AG04449 (cell line): ENCODE data around the gene CPT1A.
"Not testable (repeated sequence)": the region's sequence is repeated elsewhere in the genome, so short reads cannot be mapped to it uniquely, and the experiment has no call there.

Experiments
- CTCF ChIA-PET: fragments of 350-600 bp; formaldehyde crosslinking; extraction: SDS; loops from one replicate; lab custom pipeline; 2021; ENCODE audit warnings: antibody characterized with exemption; lab: Yijun Ruan, JAX
- POLR2A ChIA-PET: fragments of 400-600, 350-600 bp; formaldehyde crosslinking; extraction: SDS; loops from one replicate; lab custom pipeline; 2020; ENCODE audit warnings: antibody characterized with exemption, inconsistent platforms; lab: Yijun Ruan, JAX
- DNase-seq: peaks from one replicate; pipeline ENCODE4 v3.0.0-alpha.2; 2010; ENCODE audit warnings: low read depth, low spot score
- H3K4me3 ChIP-seq: 2 replicates; pipeline ENCODE4 v1.5.1; 2011; ENCODE audit warnings: low read depth, mild to moderate bottlenecking, control low read depth, low read length
- TF ChIP-seq, protein P1 (sequence below): IDR thresholded peaks from one replicate; pipeline ENCODE4 v1.5.1; 2011; ENCODE audit warnings: mild to moderate bottlenecking, moderate library complexity, low read length, control low read depth, inconsistent platforms; ENCODE audit not compliant: insufficient read depth; ENCODE audit errors: missing control alignments

Gene CPT1A

DNA sequence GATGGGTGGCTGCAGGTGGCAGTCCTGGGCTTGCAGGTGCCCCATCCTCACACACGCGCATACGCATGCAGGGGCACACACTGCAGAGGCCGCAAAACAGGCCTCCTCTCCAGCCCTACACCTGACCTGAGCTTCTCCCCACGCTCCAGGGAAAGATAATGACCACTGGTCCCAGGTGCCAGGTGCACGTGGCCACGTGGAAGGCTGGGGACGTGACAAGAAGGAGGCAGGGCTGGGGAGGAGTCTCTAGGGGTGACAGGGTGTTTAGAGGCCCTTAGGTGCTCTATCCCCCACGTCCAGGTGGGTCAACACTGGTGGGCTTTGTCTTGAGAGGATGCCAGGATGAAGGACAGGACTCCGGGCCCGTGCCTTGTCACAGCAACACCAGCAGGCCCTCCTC is 23.5 kb upstream of the CPT1A start:
- CTCF ChIA-PET: no interaction called here
- H3K4me3 ChIP-seq: no peak overlapping the region
- POLR2A ChIA-PET: no interaction called here
- TF ChIP-seq, protein P1, sequence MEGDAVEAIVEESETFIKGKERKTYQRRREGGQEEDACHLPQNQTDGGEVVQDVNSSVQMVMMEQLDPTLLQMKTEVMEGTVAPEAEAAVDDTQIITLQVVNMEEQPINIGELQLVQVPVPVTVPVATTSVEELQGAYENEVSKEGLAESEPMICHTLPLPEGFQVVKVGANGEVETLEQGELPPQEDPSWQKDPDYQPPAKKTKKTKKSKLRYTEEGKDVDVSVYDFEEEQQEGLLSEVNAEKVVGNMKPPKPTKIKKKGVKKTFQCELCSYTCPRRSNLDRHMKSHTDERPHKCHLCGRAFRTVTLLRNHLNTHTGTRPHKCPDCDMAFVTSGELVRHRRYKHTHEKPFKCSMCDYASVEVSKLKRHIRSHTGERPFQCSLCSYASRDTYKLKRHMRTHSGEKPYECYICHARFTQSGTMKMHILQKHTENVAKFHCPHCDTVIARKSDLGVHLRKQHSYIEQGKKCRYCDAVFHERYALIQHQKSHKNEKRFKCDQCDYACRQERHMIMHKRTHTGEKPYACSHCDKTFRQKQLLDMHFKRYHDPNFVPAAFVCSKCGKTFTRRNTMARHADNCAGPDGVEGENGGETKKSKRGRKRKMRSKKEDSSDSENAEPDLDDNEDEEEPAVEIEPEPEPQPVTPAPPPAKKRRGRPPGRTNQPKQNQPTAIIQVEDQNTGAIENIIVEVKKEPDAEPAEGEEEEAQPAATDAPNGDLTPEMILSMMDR: no peak
- DNase-seq: no peak

DNA sequence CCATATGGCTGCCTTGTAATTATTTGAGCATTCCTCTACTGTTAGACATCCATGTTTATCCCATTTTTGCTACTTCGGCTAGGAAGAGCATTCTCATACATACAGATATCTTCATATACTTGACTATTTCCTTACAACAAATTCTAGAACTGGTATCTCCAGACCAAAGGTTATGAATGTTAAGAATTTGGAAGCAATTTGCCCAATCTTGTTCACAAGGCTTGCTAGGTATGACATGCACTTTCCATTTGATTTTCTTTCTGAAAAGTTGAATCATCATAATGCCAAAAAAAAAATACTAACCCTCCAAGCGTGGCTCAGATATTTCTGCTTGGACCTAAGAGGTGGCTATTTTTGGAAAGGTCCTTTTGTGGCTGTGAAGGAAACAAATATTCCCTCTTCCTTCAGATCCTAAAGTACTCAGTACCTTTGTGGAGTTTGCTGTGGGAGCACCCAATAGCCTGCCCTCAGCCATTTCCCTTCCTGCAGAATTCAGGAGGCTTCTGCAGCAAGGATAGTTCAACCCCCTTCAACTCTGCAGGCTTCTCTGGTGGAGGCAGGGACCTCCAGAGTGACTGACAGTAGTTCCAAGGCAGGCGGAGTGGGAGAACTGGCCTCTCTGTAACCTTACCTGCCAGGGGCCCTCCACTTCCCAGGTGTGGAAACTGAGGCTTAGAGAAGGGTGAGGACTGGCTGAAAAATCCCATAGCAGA is 22.0 kb upstream of the CPT1A start:
- ChIA-PET POLR2A (no interaction called here), CTCF (interaction anchor here (0.7 kb wide), 1 partner anchor 26 kb away, joined by 4 read pairs; no protein-coding TSS in a partner anchor)
- DNase-seq: no peak
- TF ChIP-seq, protein P1: no peak
- no peak overlapping the region for H3K4me3 ChIP-seq

DNA sequence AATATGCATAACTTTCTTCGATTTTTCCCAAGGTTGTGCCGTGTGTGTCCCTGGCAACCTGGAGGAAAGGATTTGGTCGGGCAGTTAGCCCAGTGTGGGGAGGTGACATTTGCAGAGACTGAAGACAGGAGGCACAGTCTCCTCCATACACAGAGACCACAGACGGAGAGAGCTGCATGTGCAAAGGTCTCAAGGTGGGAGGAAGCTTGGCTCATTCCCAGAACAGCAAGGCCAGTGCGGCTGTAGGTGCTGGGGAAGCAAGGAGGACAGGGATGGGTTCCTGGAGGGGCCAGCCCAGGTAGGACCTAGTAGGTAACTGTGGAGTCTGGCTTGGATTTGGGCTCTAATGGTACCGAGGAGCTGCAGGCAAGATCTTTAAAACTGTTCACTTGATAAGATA is 20.7 kb upstream of the CPT1A start:
- TF ChIP-seq, protein P1: no peak
- no peak overlapping the region for H3K4me3 ChIP-seq
- POLR2A ChIA-PET: no interaction called here
- CTCF ChIA-PET: no interaction called here
- DNase-seq: no peak

DNA sequence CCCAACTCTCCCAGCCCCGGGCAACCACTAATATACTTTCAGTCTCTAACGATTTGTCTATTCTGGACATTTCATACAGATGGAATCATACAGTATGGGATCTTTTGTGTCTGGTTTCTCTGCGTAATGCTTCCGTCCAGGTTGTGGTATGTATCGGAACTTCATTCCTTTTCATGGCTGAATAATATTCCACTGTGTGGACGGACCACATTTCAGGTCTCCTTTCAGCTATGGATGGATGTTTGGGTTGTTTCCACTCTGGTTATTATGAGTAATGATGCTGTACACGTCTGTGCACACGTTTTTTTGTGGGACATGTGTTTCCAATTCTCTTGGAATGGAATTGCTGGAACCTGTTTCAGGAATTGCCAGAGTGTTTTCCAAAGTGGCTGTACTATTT is 17.4 kb upstream of the CPT1A start:
- ChIA-PET POLR2A (no interaction called here), CTCF (no interaction called here)
- no peak for DNase-seq
- no peak overlapping the region for H3K4me3 ChIP-seq
- TF ChIP-seq, protein P1: no peak

DNA sequence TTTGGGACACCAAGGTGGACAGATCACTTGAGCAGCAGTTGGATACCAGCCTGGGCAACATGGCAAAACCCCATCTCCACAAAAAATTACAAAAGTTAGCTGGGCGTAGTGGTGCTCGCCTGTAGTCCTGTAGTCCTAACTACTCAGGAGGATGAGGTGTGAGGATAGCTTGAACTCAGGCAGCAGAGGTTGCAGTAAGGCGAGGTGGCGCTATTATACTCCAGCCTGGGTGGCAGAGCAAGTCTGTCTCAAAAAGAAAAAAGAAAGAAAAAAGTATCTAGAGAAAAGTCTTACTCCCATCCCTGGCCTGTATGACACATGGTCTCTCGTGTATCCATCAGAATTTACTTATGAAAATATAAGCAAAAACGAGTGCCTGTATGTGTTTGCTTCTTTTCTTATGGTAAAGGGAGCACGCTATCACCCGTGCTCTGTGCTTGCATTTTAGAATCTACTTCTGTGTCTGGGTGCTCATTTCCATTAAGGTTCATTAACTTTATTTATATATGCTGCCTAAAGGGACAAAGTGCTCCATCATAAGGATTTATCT is 15.4 kb upstream of the CPT1A start:
- CTCF ChIA-PET: interaction anchor here (0.9 kb wide), 1 partner anchor 33 kb away, joined by 3 read pairs; no protein-coding TSS in a partner anchor
- POLR2A ChIA-PET: interaction anchor here (0.5 kb wide), 1 partner anchor 452 kb away, joined by 3 read pairs; no protein-coding TSS in a partner anchor
- TF ChIP-seq, protein P1: no peak

DNA sequence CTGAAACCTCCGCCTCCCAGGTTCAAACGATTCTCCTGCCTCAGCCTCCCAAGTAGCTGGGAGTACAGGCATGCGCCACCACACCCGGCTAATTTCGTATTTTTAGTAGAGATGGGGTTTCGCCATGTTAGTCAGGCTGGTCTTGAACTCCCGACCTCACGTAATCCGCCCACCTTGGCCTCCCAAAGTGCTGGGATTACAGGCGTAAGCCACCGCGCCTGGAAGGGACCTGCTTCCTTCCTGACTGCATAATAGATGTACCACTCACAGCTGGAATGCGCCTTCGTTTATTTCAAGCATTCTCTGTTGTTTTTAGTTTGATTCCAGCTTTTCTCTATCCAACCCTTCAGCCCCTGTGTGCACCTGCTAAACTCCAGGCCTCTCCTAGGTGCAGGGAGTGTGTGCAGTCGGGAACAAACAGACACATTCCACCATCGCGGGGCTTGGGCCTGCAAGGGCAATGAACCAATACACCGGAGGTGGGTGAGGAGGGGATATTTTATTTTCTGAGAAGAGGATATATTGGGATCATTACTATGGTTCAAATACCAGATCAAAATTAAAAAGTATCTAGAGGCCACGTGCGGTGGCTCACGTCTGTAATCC is 14.8 kb upstream of the CPT1A start:
- CTCF ChIA-PET: interaction anchor here (0.9 kb wide), 1 partner anchor 34 kb away, joined by 3 read pairs; no protein-coding TSS in a partner anchor
- POLR2A ChIA-PET: not testable (repeated sequence)

More for the DNA sequence above, 15.4 kb upstream of the CPT1A start:
- H3K4me3 ChIP-seq: no peak overlapping the region
- DNase-seq: no peak

More for the DNA sequence above, 14.8 kb upstream of the CPT1A start:
- not testable (repeated sequence) for DNase-seq, H3K4me3 ChIP-seq
